Activated gamma-delta T cell treated with Interleukin-2 at 50 U/mL for 16 hours (primary cell): ENCODE results near the gene MAPK8IP1.

Experiments
- DNase-seq: peaks from one replicate; pipeline ENCODE4 v3.0.0-alpha.2; 2020

Gene MAPK8IP1

GRCh38 chr11:45860348-45860747 is 25.1 kb upstream of the MAPK8IP1 start:
- DNase-seq: no peak

GRCh38 chr11:45860764-45861510 is 24.5 kb upstream of the MAPK8IP1 start:
- DNase-seq: no peak

GRCh38 chr11:45864041-45864440 is 21.4 kb upstream of the MAPK8IP1 start:
- no peak for DNase-seq

- DNase-seq: no peak
These were observed 15.9 kb upstream of the MAPK8IP1 start for GRCh38 chr11:45869551-45869950.

GRCh38 chr11:45870706-45871105 is 14.7 kb upstream of the MAPK8IP1 start:
- DNase-seq: no peak

GRCh38 chr11:45871638-45872037 is 13.8 kb upstream of the MAPK8IP1 start:
- DNase-seq: no peak

GRCh38 chr11:45872651-45873356 is 12.6 kb upstream of the MAPK8IP1 start:
- no peak for DNase-seq

- no peak for DNase-seq
These were observed 9.1 kb upstream of the MAPK8IP1 start for GRCh38 chr11:45876401-45876800.

GRCh38 chr11:45877221-45877620 is 8.2 kb upstream of the MAPK8IP1 start:
- no peak for DNase-seq

GRCh38 chr11:45877845-45878244 is 7.6 kb upstream of the MAPK8IP1 start:
- no peak for DNase-seq

- no peak for DNase-seq
These were observed 5.4 kb upstream of the MAPK8IP1 start for GRCh38 chr11:45879803-45880686.

- no peak for DNase-seq
These were observed 4.5 kb upstream of the MAPK8IP1 start for GRCh38 chr11:45880772-45881570.

GRCh38 chr11:45881708-45882368 is 3.6 kb upstream of the MAPK8IP1 start:
- no peak for DNase-seq

GRCh38 chr11:45884596-45885185 is 760 bp upstream of the MAPK8IP1 start:
- no peak for DNase-seq

- no peak for DNase-seq
These were observed 670 bp downstream of the MAPK8IP1 start for GRCh38 chr11:45885921-45886721.

GRCh38 chr11:45886816-45887520 is 1.5 kb downstream of the MAPK8IP1 start:
- DNase-seq: no peak

- DNase-seq: no peak
These were observed 2.1 kb downstream of the MAPK8IP1 start for GRCh38 chr11:45887587-45887986.

GRCh38 chr11:45889555-45889954 is 4.1 kb downstream of the MAPK8IP1 start:
- DNase-seq: no peak

GRCh38 chr11:45889966-45890365 is 4.5 kb downstream of the MAPK8IP1 start:
- DNase-seq: no peak
